Urinary bladder (tissue), 4 donors: ENCODE measurements around the gene CHTF8. TPM values are rescaled to one million over a fixed set of nuclear protein-coding genes. Genes with fewer than 3 reads are reported as not detected.

Source experiments
- DNase-seq: peaks from one replicate; pipeline ENCODE4 v3.0.0-alpha.2; 2015; ENCODE audit errors: extremely low spot score
- H3K27ac ChIP-seq: one replicate; pipeline ENCODE4 v1.5.1; 2013; ENCODE audit warnings: low read depth, mild to moderate bottlenecking, moderate library complexity
- H3K36me3 ChIP-seq: one replicate; pipeline ENCODE4 v1.6.1; 2013; ENCODE audit warnings: mild to moderate bottlenecking, moderate library complexity; ENCODE audit not compliant: insufficient read depth
- H3K4me1 ChIP-seq: one replicate; pipeline ENCODE4 v1.6.1; 2013; ENCODE audit warnings: mild to moderate bottlenecking, moderate library complexity; ENCODE audit not compliant: insufficient read depth
- H3K4me3 ChIP-seq: one replicate; pipeline ENCODE4 v1.5.1; 2013; ENCODE audit warnings: low read depth, low read length
- WGBS: extraction: QIAGEN DNeasy Blood & Tissue Kit; methylation state at CpG from one replicate; pipeline ENCODE4 v1.1.7; 2013; 5-methylcytosine and 5-hydroxymethylcytosine counted together
- polyA plus RNA-seq: library from polyadenylated mRNA; stranded (reverse); fragments of 200-250 nt; gene quantifications from one replicate; pipeline ENCODE4 v1.2.3, GENCODE V29; 2013
- total RNA-seq: library from RNA; depleted of rRNA; stranded (reverse); fragments of >200 nt; gene quantifications from one replicate; pipeline ENCODE4 v1.2.3, GENCODE V29; 2014
- donor health status: healthy with polysubstance abuse.
- donor health status: healthy.

Gene CHTF8
- total RNA-seq (67.9 TPM), polyA plus RNA-seq (76.5 TPM)

GRCh38 chr16:69132424-69133252, at the start of gene CHTF8, which contains the start of gene UTP4:
TSS of gene CHTF8 (minus strand) at chr16:69132588. CDS start at chr16:69121458, 11,130 bp downstream.
TSS of gene UTP4 (plus strand) at chr16:69132649. CDS start at chr16:69133460, 811 bp downstream.
- Histone ChIP-seq H3K4me3 (peak within 1 kb of the TSS; percentile 99), H3K27ac (peak within 1 kb of the TSS; percentile 97), H3K36me3 (no peaks in the 10 kb centered on the region), H3K4me1 (no peaks in the 10 kb centered on the region)
- peak; percentile 23 for DNase-seq
- under 1% methylated on average over 78 of the region's 78 CpGs for WGBS

GRCh38 chr16:69180011-69180338, 47.6 kb upstream of the CHTF8 start:
- Histone ChIP-seq H3K4me1 (peaks cover 2% of the 10 kb centered on the region), H3K27ac (peak overlapping the region; percentile 5), H3K4me3 (no peak overlapping the region), H3K36me3 (no peaks in the 10 kb centered on the region)
- DNase-seq = no peak

- Histone ChIP-seq H3K4me1 (peaks cover 2% of the 10 kb centered on the region), H3K27ac (no peak overlapping the region), H3K36me3 (no peaks in the 10 kb centered on the region), H3K4me3 (no peak overlapping the region)
- DNase-seq = peak; percentile 81
- WGBS = 11% methylated on average over 6 of the region's 6 CpGs
Observed at GRCh38 chr16:69179328-69180010, 47.1 kb upstream of the CHTF8 start.

GRCh38 chr16:69176033-69176800, 43.8 kb upstream of the CHTF8 start:
- WGBS = 83% methylated on average over 4 of the region's 4 CpGs
- Histone ChIP-seq H3K4me1 (no peaks in the 10 kb centered on the region), H3K27ac (no peak overlapping the region)

GRCh38 chr16:69171325-69172084, 39.1 kb upstream of the CHTF8 start:
- no peak for DNase-seq
- Histone ChIP-seq H3K36me3 (no peaks in the 10 kb centered on the region), H3K4me3 (no peak overlapping the region), H3K4me1 (no peaks in the 10 kb centered on the region), H3K27ac (peak overlapping the region; percentile 50)
- 29% methylated on average over 6 of the region's 6 CpGs for WGBS

More at GRCh38 chr16:69176033-69176800, 43.8 kb upstream of the CHTF8 start:
- Histone ChIP-seq H3K4me3 (no peak overlapping the region), H3K36me3 (no peaks in the 10 kb centered on the region)
- no peak for DNase-seq

- H3K4me1 ChIP-seq = no peaks in the 10 kb centered on the region
- H3K4me3 ChIP-seq = no peak overlapping the region
- no peaks in the 10 kb centered on the region for H3K36me3 ChIP-seq
- no peak overlapping the region for H3K27ac ChIP-seq
- no peak for DNase-seq
- WGBS = 71% methylated on average over 6 of the region's 6 CpGs
Observed at GRCh38 chr16:69169607-69170352, 37.4 kb upstream of the CHTF8 start.

GRCh38 chr16:69169051-69169450, 36.7 kb upstream of the CHTF8 start:
- H3K36me3 ChIP-seq = no peaks in the 10 kb centered on the region
- WGBS = 94% methylated on average over 4 of the region's 4 CpGs
- H3K27ac ChIP-seq = no peak overlapping the region
- no peak for DNase-seq
- no peaks in the 10 kb centered on the region for H3K4me1 ChIP-seq
- H3K4me3 ChIP-seq = no peak overlapping the region

- Histone ChIP-seq H3K36me3 (peaks cover 3% of the 10 kb centered on the region), H3K27ac (no peak overlapping the region), H3K4me1 (no peaks in the 10 kb centered on the region), H3K4me3 (no peak overlapping the region)
- 89% methylated on average over 7 of the region's 7 CpGs for WGBS
- DNase-seq = no peak
Observed at GRCh38 chr16:69166946-69167930, 34.9 kb upstream of the CHTF8 start.

- DNase-seq = no peak
- H3K4me1 ChIP-seq = no peaks in the 10 kb centered on the region
- peaks cover 3% of the 10 kb centered on the region for H3K36me3 ChIP-seq
- 57% methylated on average over 8 of the region's 8 CpGs for WGBS
- no peak overlapping the region for H3K4me3 ChIP-seq
- H3K27ac ChIP-seq = no peak overlapping the region
Observed at GRCh38 chr16:69166221-69166833, 33.9 kb upstream of the CHTF8 start.

GRCh38 chr16:69165584-69165983, 33.2 kb upstream of the CHTF8 start:
- 89% methylated on average over 6 of the region's 6 CpGs for WGBS
- Histone ChIP-seq H3K36me3 (peaks cover 3% of the 10 kb centered on the region), H3K4me3 (no peak overlapping the region), H3K4me1 (no peaks in the 10 kb centered on the region), H3K27ac (no peak overlapping the region)
- DNase-seq = no peak

- no peak for DNase-seq
- WGBS = 84% methylated on average over 1 of the region's 1 CpG
- H3K36me3 ChIP-seq = peaks cover 11% of the 10 kb centered on the region
Observed at GRCh38 chr16:69160192-69160591, 27.8 kb upstream of the CHTF8 start.

More at GRCh38 chr16:69160192-69160591, 27.8 kb upstream of the CHTF8 start:
- H3K27ac ChIP-seq = no peak overlapping the region
- H3K4me3 ChIP-seq = no peak overlapping the region
- H3K4me1 ChIP-seq = no peaks in the 10 kb centered on the region
